Activated T-cell treated with anti-CD3 and anti-CD28 coated beads, Interleukin-2, amount 50 U/mL, for 4 hours (primary cell): ENCODE measurements around the gene ZBTB49. TPM values are rescaled to one million over a fixed set of nuclear protein-coding genes. Genes with fewer than 3 reads are reported as not detected.
"Not testable (repeated sequence)": the region's sequence is repeated elsewhere in the genome, so short reads cannot be mapped to it uniquely, and the experiment has no call there.

Experiments used
- ATAC-seq, 2 donors: fragments of 200-7000 bp; cut with Tn5 transposase; one replicate each; pipeline ENCODE4 v1.10.0; 2021
- DNase-seq: peaks from one replicate; pipeline ENCODE4 v3.0.0-alpha.2; 2020
- H3K27me3 Mint-ChIP-seq: one replicate; pipeline ENCODE4 v1.8.0; 2021; ENCODE audit warnings: low read depth, mixed read lengths
- H3K36me3 Mint-ChIP-seq: one replicate; pipeline ENCODE4 v1.8.0; 2022; ENCODE audit warnings: mixed read lengths; ENCODE audit not compliant: insufficient read depth
- H3K4me1 Mint-ChIP-seq: one replicate; pipeline ENCODE4 v1.8.0; 2021; ENCODE audit warnings: low read depth, mixed read lengths
- H3K4me3 Mint-ChIP-seq: one replicate; pipeline ENCODE4 v1.8.0; 2021; ENCODE audit warnings: mild to moderate bottlenecking, moderate library complexity, mixed read lengths
- H3K9me3 Mint-ChIP-seq: one replicate; pipeline ENCODE4 v1.8.0; 2021; ENCODE audit warnings: mixed read lengths
- total RNA-seq, 3 donors: library from RNA; stranded (reverse); gene quantifications; one replicate each; pipeline ENCODE4 v1.2.1, GENCODE V29; 2021

Gene ZBTB49
- 1 to 10 TPM; 4.5 to 6.9 (median 6.2) TPM for total RNA-seq

GRCh38 chr4:4289941-4290850 is at the start of gene ZBTB49, which contains the start of gene LYAR:
ZBTB49 (plus strand) TSS chr4:4290251; CDS start chr4:4299946, 9,695 bp downstream.
LYAR (minus strand) TSS chr4:4290154; CDS start chr4:4283742, 6,412 bp downstream.
- Mint-ChIP-seq H3K4me3 (peak within 1 kb of the TSS; percentile 98), H3K4me1 (peaks cover 51% of the 10 kb centered on the region), H3K27me3 (no peaks in the 10 kb centered on the region), H3K36me3 (peaks cover 24% of the 10 kb centered on the region), H3K9me3 (no peaks in the 10 kb centered on the region)
- peak; percentile 92 to 94 for ATAC-seq
- DNase-seq, result peak; percentile 95

GRCh38 chr4:4245172-4245571 is 44.9 kb upstream of the ZBTB49 start:
- Mint-ChIP-seq H3K4me3 (no peak overlapping the region), H3K4me1 (peaks cover 20% of the 10 kb centered on the region), H3K9me3 (no peaks in the 10 kb centered on the region), H3K27me3 (no peaks in the 10 kb centered on the region), H3K36me3 (peaks cover 33% of the 10 kb centered on the region)
- no peak for DNase-seq
- ATAC-seq, result no peak

GRCh38 chr4:4247696-4248028 is 42.4 kb upstream of the ZBTB49 start:
- peak; percentile 11 to 18 for ATAC-seq
- H3K9me3 Mint-ChIP-seq, result no peaks in the 10 kb centered on the region
- peaks cover 20% of the 10 kb centered on the region for H3K4me1 Mint-ChIP-seq

GRCh38 chr4:4248029-4248884 is 41.8 kb upstream of the ZBTB49 start, which contains the start of gene TMEM128:
TMEM128 (minus strand) TSS chr4:4248223; CDS start chr4:4248202, 21 bp downstream.
- Mint-ChIP-seq H3K27me3 (no peaks in the 10 kb centered on the region), H3K36me3 (peaks cover 24% of the 10 kb centered on the region), H3K9me3 (no peaks in the 10 kb centered on the region), H3K4me3 (peak within 1 kb of the TSS; percentile 98), H3K4me1 (peaks cover 20% of the 10 kb centered on the region)
- DNase-seq (peak; percentile 87), ATAC-seq (peak; percentile 99)

More at GRCh38 chr4:4247696-4248028, 42.4 kb upstream of the ZBTB49 start:
- no peaks in the 10 kb centered on the region for H3K27me3 Mint-ChIP-seq
- no peak for DNase-seq
- peak overlapping the region; percentile 98 for H3K4me3 Mint-ChIP-seq
- H3K36me3 Mint-ChIP-seq, result peaks cover 24% of the 10 kb centered on the region

- peaks cover 20% of the 10 kb centered on the region for H3K36me3 Mint-ChIP-seq
- ATAC-seq (no peak), DNase-seq (no peak)
- H3K27me3 Mint-ChIP-seq, result no peaks in the 10 kb centered on the region
- no peaks in the 10 kb centered on the region for H3K9me3 Mint-ChIP-seq
- H3K4me1 Mint-ChIP-seq, result peaks cover 20% of the 10 kb centered on the region
- peak overlapping the region; percentile 98 for H3K4me3 Mint-ChIP-seq
These were observed 41.2 kb upstream of the ZBTB49 start for GRCh38 chr4:4248885-4249203.

- H3K9me3 Mint-ChIP-seq, result not testable (repeated sequence)
These were observed 40.7 kb upstream of the ZBTB49 start for GRCh38 chr4:4249342-4249741.

GRCh38 chr4:4249866-4250265 is 40.2 kb upstream of the ZBTB49 start:
- H3K4me1 Mint-ChIP-seq, result peaks cover 20% of the 10 kb centered on the region
- ATAC-seq (no peak), DNase-seq (no peak)
- peak overlapping the region; percentile 53 for H3K4me3 Mint-ChIP-seq
- peaks cover 13% of the 10 kb centered on the region for H3K36me3 Mint-ChIP-seq
- H3K9me3 Mint-ChIP-seq, result no peaks in the 10 kb centered on the region
- H3K27me3 Mint-ChIP-seq, result peaks cover 4% of the 10 kb centered on the region

More at GRCh38 chr4:4249342-4249741, 40.7 kb upstream of the ZBTB49 start:
- H3K27me3 Mint-ChIP-seq, DNase-seq, ATAC-seq: not testable (repeated sequence)
- Mint-ChIP-seq H3K4me1 (peaks cover 20% of the 10 kb centered on the region), H3K36me3 (peaks cover 18% of the 10 kb centered on the region), H3K4me3 (peak overlapping the region; percentile 98)

GRCh38 chr4:4254199-4254598 is 35.9 kb upstream of the ZBTB49 start:
- DNase-seq (no peak), ATAC-seq (no peak)
- H3K27me3 Mint-ChIP-seq, result peaks cover 8% of the 10 kb centered on the region
- peaks cover 2% of the 10 kb centered on the region for H3K4me1 Mint-ChIP-seq
- no peaks in the 10 kb centered on the region for H3K36me3 Mint-ChIP-seq
- no peaks in the 10 kb centered on the region for H3K9me3 Mint-ChIP-seq
- no peak overlapping the region for H3K4me3 Mint-ChIP-seq

- Mint-ChIP-seq H3K4me3 (no peak overlapping the region), H3K9me3 (no peaks in the 10 kb centered on the region)
These were observed 35.4 kb upstream of the ZBTB49 start for GRCh38 chr4:4254666-4255065.

GRCh38 chr4:4256799-4257198 is 33.3 kb upstream of the ZBTB49 start:
- DNase-seq (no peak), ATAC-seq (no peak)
- peaks cover 2% of the 10 kb centered on the region for H3K4me1 Mint-ChIP-seq
- no peak overlapping the region for H3K4me3 Mint-ChIP-seq
- no peaks in the 10 kb centered on the region for H3K36me3 Mint-ChIP-seq
- H3K9me3 Mint-ChIP-seq, result no peaks in the 10 kb centered on the region
- H3K27me3 Mint-ChIP-seq, result peaks cover 8% of the 10 kb centered on the region

More at GRCh38 chr4:4254666-4255065, 35.4 kb upstream of the ZBTB49 start:
- H3K27me3 Mint-ChIP-seq, result peaks cover 8% of the 10 kb centered on the region
- H3K36me3 Mint-ChIP-seq, result no peaks in the 10 kb centered on the region
- ATAC-seq, result no peak
- no peaks in the 10 kb centered on the region for H3K4me1 Mint-ChIP-seq
- no peak for DNase-seq

- not testable (repeated sequence) for ATAC-seq, H3K36me3 Mint-ChIP-seq, H3K9me3 Mint-ChIP-seq, DNase-seq, H3K4me3 Mint-ChIP-seq, H3K4me1 Mint-ChIP-seq, H3K27me3 Mint-ChIP-seq
These were observed 32.3 kb upstream of the ZBTB49 start for GRCh38 chr4:4257705-4258104.

- ATAC-seq (no peak), DNase-seq (no peak)
- no peaks in the 10 kb centered on the region for H3K36me3 Mint-ChIP-seq
- peaks cover 2% of the 10 kb centered on the region for H3K4me1 Mint-ChIP-seq
- no peak overlapping the region for H3K4me3 Mint-ChIP-seq
- H3K9me3 Mint-ChIP-seq, result no peaks in the 10 kb centered on the region
- peaks cover 4% of the 10 kb centered on the region for H3K27me3 Mint-ChIP-seq
These were observed 30.5 kb upstream of the ZBTB49 start for GRCh38 chr4:4259484-4260100.

- H3K4me3 Mint-ChIP-seq, result no peak overlapping the region
- peaks cover 2% of the 10 kb centered on the region for H3K4me1 Mint-ChIP-seq
- ATAC-seq, result peak; percentile 76 to 85
- no peak for DNase-seq
- no peaks in the 10 kb centered on the region for H3K36me3 Mint-ChIP-seq
- H3K27me3 Mint-ChIP-seq, result peaks cover 4% of the 10 kb centered on the region
- no peaks in the 10 kb centered on the region for H3K9me3 Mint-ChIP-seq
These were observed 29.8 kb upstream of the ZBTB49 start for GRCh38 chr4:4260185-4260751.

- no peak for DNase-seq
- Mint-ChIP-seq H3K4me3 (peak overlapping the region; percentile 38), H3K4me1 (peaks cover 31% of the 10 kb centered on the region), H3K36me3 (peaks cover 34% of the 10 kb centered on the region), H3K9me3 (no peaks in the 10 kb centered on the region), H3K27me3 (no peaks in the 10 kb centered on the region)
- no peak for ATAC-seq
These were observed 22.1 kb upstream of the ZBTB49 start for GRCh38 chr4:4267981-4268380.
